Colonic mucosa (tissue), 4 donors: Measurements from ENCODE around the gene SLCO4C1. TPM values are rescaled to one million over a fixed set of nuclear protein-coding genes. Genes with fewer than 3 reads are reported as not detected.

Experiments used
- DNase-seq: peaks from one replicate; pipeline ENCODE4 v3.0.0-alpha.2; 2020
- H3K27ac ChIP-seq: fragments of 200-600 bp; one replicate; pipeline ENCODE4 v1.8.0; 2021
- H3K27me3 ChIP-seq: fragments of 200-600 bp; one replicate; pipeline ENCODE4 v1.8.0; 2021
- H3K36me3 ChIP-seq: fragments of 200-600 bp; one replicate; pipeline ENCODE4 v1.8.0; 2021
- H3K4me1 ChIP-seq: fragments of 200-600 bp; one replicate; pipeline ENCODE4 v1.8.0; 2021; ENCODE audit warnings: mild to moderate bottlenecking
- H3K4me3 ChIP-seq: fragments of 200-600 bp; one replicate; pipeline ENCODE4 v1.8.0; 2021
- H3K9ac ChIP-seq, 2 donors: one replicate each; pipeline ENCODE4 v1.7.0; 2013; ENCODE audit warnings: control low read depth in 2 of 2, low read depth in 2 of 2, low read length in 2 of 2
- H3K9me3 ChIP-seq: fragments of 200-600 bp; one replicate; pipeline ENCODE4 v1.8.0; 2021
- CTCF ChIP-seq: fragments of 200-600 bp; IDR thresholded peaks from one replicate; pipeline ENCODE4 v1.8.0; 2022; ENCODE audit warnings: antibody characterized with exemption, mild to moderate bottlenecking
- intact Hi-C: fragments of 100-400 bp; cut with DNase I; formaldehyde crosslinking; loops from one replicate; pipeline ENCODE4 v1.14.1; 2022
- total RNA-seq, 2 donors: library from RNA; stranded (reverse); fragmentation: NEBNext Ultra II Directional in 1 of 2; extraction: Animal tissue kit (Norgen Biotek cat#: 25700) in 1 of 2; gene quantifications; one replicate each; pipeline ENCODE4 v1.2.1, GENCODE V29; 2021
- donor health status: healthy.
- donor health status: DM: no; HTN: no; CAD: no.
- donor health status: DM: no; HTN: no; CAD: no.

The SLCO4C1 gene
- total RNA-seq, 2 donors from 2014 or later, result 1.4 to 2.9 TPM

- Histone ChIP-seq H3K9me3 (no peaks in the 10 kb centered on the region), H3K27me3 (no peaks in the 10 kb centered on the region), H3K9ac (no peak overlapping the region), H3K36me3 (no peaks in the 10 kb centered on the region), H3K4me1 (no peaks in the 10 kb centered on the region), H3K4me3 (no peak overlapping the region), H3K27ac (no peak overlapping the region)
- DNase-seq, result no peak
- no peak for TF ChIP-seq CTCF
- intact Hi-C loops, result no loop called here
Measured at GRCh38 chr5:102270036-102270435, 26.0 kb downstream of the SLCO4C1 start.

GRCh38 chr5:102262688-102263087 lies 33.4 kb downstream of the SLCO4C1 start:
- Histone ChIP-seq H3K36me3 (no peaks in the 10 kb centered on the region), H3K4me3 (no peak overlapping the region), H3K9ac (no peak overlapping the region), H3K9me3 (no peaks in the 10 kb centered on the region), H3K27me3 (no peaks in the 10 kb centered on the region), H3K4me1 (no peaks in the 10 kb centered on the region), H3K27ac (no peak overlapping the region)
- TF ChIP-seq CTCF, result no peak
- intact Hi-C loops, result no loop called here
- DNase-seq, result no peak

GRCh38 chr5:102249381-102249780 lies 46.7 kb downstream of the SLCO4C1 start:
- no peaks in the 10 kb centered on the region for H3K9me3 ChIP-seq
- no peaks in the 10 kb centered on the region for H3K4me1 ChIP-seq
- TF ChIP-seq CTCF, result no peak
- no peak overlapping the region for H3K9ac ChIP-seq
- no peaks in the 10 kb centered on the region for H3K36me3 ChIP-seq
- no peak overlapping the region for H3K27ac ChIP-seq
- DNase-seq, result no peak
- H3K4me3 ChIP-seq, result no peak overlapping the region
- intact Hi-C loops, result no loop called here
- H3K27me3 ChIP-seq, result no peaks in the 10 kb centered on the region

GRCh38 chr5:102243213-102243612 lies 52.9 kb downstream of the SLCO4C1 start:
- Histone ChIP-seq H3K9ac (no peak overlapping the region), H3K4me1 (no peaks in the 10 kb centered on the region), H3K9me3 (no peaks in the 10 kb centered on the region), H3K4me3 (no peak overlapping the region), H3K36me3 (no peaks in the 10 kb centered on the region), H3K27me3 (no peaks in the 10 kb centered on the region), H3K27ac (no peak overlapping the region)
- DNase-seq, result no peak
- intact Hi-C loops, result no loop called here
- no peak for TF ChIP-seq CTCF

GRCh38 chr5:102241809-102242421 lies 54.2 kb downstream of the SLCO4C1 start:
- Histone ChIP-seq H3K27me3 (no peaks in the 10 kb centered on the region), H3K4me1 (no peaks in the 10 kb centered on the region), H3K9ac (no peak overlapping the region), H3K27ac (no peak overlapping the region), H3K36me3 (no peaks in the 10 kb centered on the region), H3K9me3 (no peaks in the 10 kb centered on the region), H3K4me3 (no peak overlapping the region)
- intact Hi-C loops, result no loop called here
- TF ChIP-seq CTCF, result no peak
- peak; percentile 28 for DNase-seq
